GM21447 (cell line): ENCODE data around the gene APOLD1.
"Not testable (repeated sequence)": the region's sequence is repeated elsewhere in the genome, so short reads cannot be mapped to it uniquely, and the experiment has no call there.

ENCODE experiments used
- ATAC-seq: cut with Tn5 transposase; IDR thresholded peaks from one replicate; pipeline ENCODE4 v1.9.1; 2021; ENCODE audit not compliant: unreplicated experiment

APOLD1 gene

DNA sequence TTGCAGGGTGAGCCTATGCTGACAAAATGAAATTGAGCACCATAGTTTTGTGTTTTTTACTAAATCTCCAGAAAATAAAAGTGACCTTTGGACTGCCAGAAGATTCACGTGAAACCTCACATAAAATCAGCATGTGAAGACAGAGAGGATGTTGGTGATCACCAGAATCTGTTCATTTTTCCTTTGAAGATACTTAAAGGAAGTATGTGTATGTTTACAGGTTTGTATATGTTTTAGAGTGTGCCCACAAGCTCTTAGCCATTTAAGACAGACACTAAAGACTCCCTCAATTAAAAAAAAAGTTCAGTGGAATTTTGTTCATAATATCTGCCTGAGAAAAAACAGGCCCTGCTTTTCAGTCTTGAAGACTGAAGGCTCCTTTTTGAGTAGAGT is 53.5 kb downstream of the APOLD1 start:
- ATAC-seq: no peak

DNA sequence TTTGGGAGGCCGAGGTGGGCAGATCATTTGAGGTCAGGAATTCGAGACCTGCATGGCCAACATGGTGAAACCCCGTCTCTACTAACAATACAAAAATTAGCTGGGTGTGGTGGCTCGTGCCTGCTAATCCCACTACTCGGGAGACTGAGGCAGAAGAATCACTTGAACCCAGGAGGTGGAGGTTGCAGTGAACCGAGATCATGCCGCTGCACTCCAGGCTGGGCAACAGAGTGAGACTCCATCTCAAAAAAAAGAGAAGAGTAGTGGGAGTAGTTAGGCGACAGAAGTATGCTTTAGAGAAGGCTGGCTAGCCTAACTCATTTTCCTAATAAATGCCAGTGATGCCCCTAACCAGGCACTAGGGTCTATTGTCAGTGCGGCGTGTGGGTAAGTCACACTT is 54.0 kb downstream of the APOLD1 start:
- ATAC-seq: not testable (repeated sequence)

DNA sequence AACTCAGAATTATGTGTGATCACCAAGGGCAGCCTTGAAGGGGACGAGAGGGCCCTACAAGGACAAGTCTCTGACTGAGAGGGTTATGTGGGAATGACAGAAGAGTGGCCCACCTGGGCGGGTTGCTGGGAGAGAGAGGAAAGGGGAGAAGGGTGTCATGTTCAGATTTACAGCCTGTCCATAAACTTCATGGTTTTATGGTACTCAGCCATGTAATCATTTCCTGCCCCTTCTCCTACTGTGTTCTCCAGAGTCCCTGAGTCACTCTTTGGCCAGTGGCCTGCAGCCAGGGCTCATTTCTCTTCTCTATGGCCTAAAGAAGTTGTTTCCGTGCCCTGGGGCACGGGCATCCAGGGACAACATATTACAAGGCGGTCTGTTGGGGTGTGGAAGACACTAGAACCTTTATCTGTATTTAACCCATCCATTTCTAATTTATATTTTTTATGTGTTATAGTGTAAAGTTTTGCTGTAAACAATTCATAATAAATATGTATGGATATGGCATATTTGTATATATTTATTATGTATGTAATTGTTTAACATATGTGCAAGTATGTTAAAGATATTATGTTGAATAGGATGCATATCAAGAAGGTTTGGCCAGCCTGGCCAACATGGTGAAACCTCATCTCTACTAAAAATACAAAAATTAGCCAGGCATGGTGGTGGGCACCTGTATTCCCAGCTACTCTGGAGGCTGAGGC is 54.6 kb downstream of the APOLD1 start:
- no peak for ATAC-seq

DNA sequence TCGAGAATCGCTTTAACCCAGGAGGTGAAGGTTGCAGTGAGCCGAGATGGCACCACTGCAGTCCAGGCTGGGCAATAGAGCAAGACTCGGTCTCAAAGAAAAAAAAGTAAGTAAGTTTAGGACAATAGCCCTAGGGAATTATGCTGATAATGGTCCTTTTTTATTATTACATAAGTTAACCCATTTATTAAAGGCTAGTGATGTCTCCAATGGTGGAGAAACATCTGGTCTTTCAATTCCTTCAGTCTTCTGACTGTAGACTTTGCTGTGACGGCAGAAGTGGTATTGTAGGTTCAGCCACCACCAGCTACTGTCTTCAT is 55.1 kb downstream of the APOLD1 start:
- ATAC-seq: no peak
